Transverse colon (tissue), 3 donors: ENCODE data around the gene USP9Y.

Source experiments
- CTCF ChIP-seq, 5 experiments: fragments of 200-600 bp in 3 of 5; fragments of 450-650 bp in 2 of 5; sonication (generic) in 3 of 5; IDR thresholded peaks; 1 replicate in 2 of 5; 2 replicates in 3 of 5; pipeline ENCODE4 v1.5.1; 2016 to 2017; ENCODE audit warnings: antibody characterized with exemption in 5 of 5, inconsistent platforms in 3 of 5, mild to moderate bottlenecking in 2 of 5, moderate library complexity in 1 of 5
- EP300 ChIP-seq: sonication (generic); formaldehyde crosslinking; IDR thresholded peaks from one replicate; pipeline ENCODE4 v1.6.1; 2017; ENCODE audit warnings: antibody characterized with exemption, low read depth
- POLR2A ChIP-seq: fragments of 450-650 bp; IDR thresholded peaks from one replicate; pipeline ENCODE4 v1.6.1; 2016; ENCODE audit warnings: antibody characterized with exemption, mild to moderate bottlenecking, moderate library complexity

DNA sequence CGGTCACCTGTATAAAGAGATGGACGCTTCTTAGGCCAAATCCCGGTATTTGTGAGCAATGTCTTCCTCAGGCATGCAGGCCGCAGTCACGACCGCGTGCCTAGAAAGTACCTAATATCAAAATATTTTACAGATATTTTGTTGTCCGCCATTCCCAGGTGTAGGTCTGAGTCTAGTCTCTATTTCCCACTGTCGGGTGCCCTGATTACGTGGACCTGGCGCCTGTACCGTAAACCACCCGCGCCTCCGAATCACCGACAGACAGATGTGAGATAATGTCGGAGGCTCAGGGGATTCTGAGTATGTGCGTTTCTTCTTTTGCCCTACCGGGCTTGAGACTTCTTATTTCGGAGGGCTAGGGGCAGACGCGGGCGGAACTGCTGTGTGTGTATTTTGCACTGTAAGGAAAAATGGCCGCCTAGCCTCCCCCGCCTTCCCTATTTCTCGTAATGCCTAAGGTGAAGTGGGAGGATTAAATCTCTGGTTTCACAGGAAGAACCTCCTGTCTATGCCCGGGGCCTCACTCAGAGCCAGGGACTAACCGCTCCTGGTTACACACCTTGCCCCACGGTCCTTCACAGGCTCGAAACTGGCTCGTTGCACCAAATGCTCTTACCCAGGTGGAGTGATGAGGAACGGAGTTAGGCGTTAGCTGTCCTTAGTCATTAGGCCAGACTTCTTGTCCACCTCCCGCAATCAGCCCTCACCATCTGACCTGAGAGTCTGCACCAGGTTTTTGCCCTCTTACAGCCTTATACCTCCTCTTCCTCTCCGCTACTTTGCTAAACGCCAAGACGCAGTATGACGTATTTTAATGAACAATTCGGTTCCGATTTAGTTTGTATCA lies 38.1 kb upstream of the USP9Y start:
- TF ChIP-seq CTCF (IDR thresholded peaks at IDR 0.05) (no peak), POLR2A (no peak), EP300 (no peak)
